ENCODE data around the gene ALPG. TPM values are rescaled to one million over a fixed set of nuclear protein-coding genes. Genes with fewer than 3 reads are reported as not detected.

Gene ALPG
- total and polyA plus RNA-seq, 2 of the 13 experiments (the other 11 are each of a cell fraction or from before 2014, with no cell fraction given): not detected

GRCh38 chr2:232389327-232389726, 17.3 kb upstream of the ALPG start (continued):
- TF ChIP-seq SAP130 (CRISPR knock-in tag; IDR thresholded peaks at IDR 0.05; ENCODE audit: low read depth) (no peak), PAXIP1 (CRISPR knock-in tag; conservative IDR thresholded peaks at IDR 0.05) (no peak), HIVEP1 (CRISPR knock-in tag; IDR thresholded peaks at IDR 0.05) (no peak), NR2F1 (CRISPR knock-in tag; IDR thresholded peaks at IDR 0.05) (no peak), ZBTB26 (CRISPR knock-in tag; IDR thresholded peaks at IDR 0.05; ENCODE audit: borderline replicate concordance) (no peak), SNAPC5 (CRISPR knock-in tag; IDR thresholded peaks at IDR 0.05; ENCODE audit: borderline replicate concordance) (no peak), ATF3 (CRISPR knock-in tag; IDR thresholded peaks at IDR 0.05) (no peak), ZBTB37 (CRISPR knock-in tag; IDR thresholded peaks at IDR 0.05) (no peak), SUZ12 (IDR thresholded peaks at IDR 0.05; ENCODE audit: low read depth, low read length) (no peak), U2AF1 (optimal IDR thresholded peaks at IDR 0.05; ENCODE audit: low read depth, low read length) (no peak)

Measured in HepG2 (cell line).